ENCODE results near the gene S100Z. TPM values are rescaled to one million over a fixed set of nuclear protein-coding genes. Genes with fewer than 3 reads are reported as not detected.

Gene S100Z
- total and polyA plus RNA-seq, 10 of the 15 experiments (the other 5 are each of a cell fraction or from before 2014, with no cell fraction given), result 0.12 to 0.51 (median 0.30) TPM; not detected in 2

GRCh38 chr5:76943006-76943405 is 93.2 kb downstream of the S100Z start:
- no TSS peak for BruUV-seq (replicated peaks)
- Histone ChIP-seq H3K4me1 (ENCODE audit: control insufficient read depth, insufficient read depth, low read length) (peaks cover under 1% of the 10 kb centered on the region; the same call in 1 of the 2 replicates), H3K4me3 (no peak overlapping the region), H4K20me1 (ENCODE audit: control insufficient read depth, insufficient read depth) (no peaks in the 10 kb centered on the region), H3K9ac (ENCODE audit: control insufficient read depth, insufficient read depth, low read length) (no peak overlapping the region), H3K4me2 (ENCODE audit: control insufficient read depth, insufficient read depth) (no peak overlapping the region), H3K27ac (ENCODE audit: control insufficient read depth, insufficient read depth) (no peak overlapping the region), H3K79me2 (ENCODE audit: control insufficient read depth, insufficient read depth, low read length) (no peaks in the 10 kb centered on the region), H3K27me3 (replicated peaks in 1 of 2; ENCODE audit: control insufficient read depth in 2 of 2, insufficient read depth in 2 of 2, low read length in 1 of 2) (no peaks in the 10 kb centered on the region), H3K9me3 (replicated peaks; ENCODE audit: control insufficient read depth, insufficient read depth, low read length) (peaks cover 2% of the 10 kb centered on the region; the same call in 1 of the 3 replicates), H2AFZ (ENCODE audit: control insufficient read depth, low read depth, low read length) (no peak overlapping the region), H3K36me3 (ENCODE audit: control insufficient read depth in 2 of 2, insufficient read depth in 2 of 2, low read length in 1 of 2) (no peaks in the 10 kb centered on the region)
- POLR2A ChIA-PET, result no interaction called here
- FAIRE-seq (no peak), ATAC-seq (no peak), DNase-seq (ENCODE audit: low read depth, low spot score) (no peak)
- RAD21 ChIA-PET (ENCODE audit: unreplicated experiment), result no interaction called here
- in situ Hi-C loops (cut with MboI) (no loop called here), intact Hi-C loops (cut with micrococcal nuclease; ENCODE audit: unreplicated experiment) (no loop called here)
- TF ChIP-seq ZBED1 (IDR thresholded peaks at IDR 0.05; ENCODE audit: borderline replicate concordance) (no peak), SREBF1 (IDR thresholded peaks at IDR 0.05; ENCODE audit: low read length) (no peak), IRF5 (IDR thresholded peaks at IDR 0.05; ENCODE audit: borderline replicate concordance) (no peak), LARP7 (IDR thresholded peaks at IDR 0.05) (no peak), STAT1 (conservative IDR thresholded peaks at IDR 0.05) (no peak), SIN3A (IDR thresholded peaks at IDR 0.05; ENCODE audit: low read depth, low read length) (no peak), SMARCA5 (IDR thresholded peaks at IDR 0.05) (no peak), HDAC6 (IDR thresholded peaks at IDR 0.05; ENCODE audit: unreplicated experiment) (no peak), E2F4 (IDR thresholded peaks at IDR 0.05; ENCODE audit: low read depth, low read length) (no peak), WRNIP1 (IDR thresholded peaks at IDR 0.05; ENCODE audit: borderline replicate concordance, low read depth, low read length) (no peak), FOXK2 (IDR thresholded peaks at IDR 0.05) (no peak), YY1 (IDR thresholded peaks at IDR 0.05; ENCODE audit: low read depth, low read length) (no peak), PBX3 (IDR thresholded peaks at IDR 0.05; ENCODE audit: insufficient replicate concordance, low read depth, low read length) (no peak), ZNF592 (IDR thresholded peaks at IDR 0.05) (no peak), MYB (IDR thresholded peaks at IDR 0.05; ENCODE audit: borderline replicate concordance, low read depth, low read length) (no peak), NBN (IDR thresholded peaks at IDR 0.05) (no peak), ZSCAN29 (IDR thresholded peaks at IDR 0.05) (no peak), RB1 (IDR thresholded peaks at IDR 0.05; ENCODE audit: borderline replicate concordance) (no peak), BCL11A (IDR thresholded peaks at IDR 0.05; ENCODE audit: low read depth, low read length) (no peak)
- SMC1A ChIA-PET (ENCODE audit: uncharacterized antibody, unreplicated experiment), result interaction anchor here (0.9 kb wide), 1 partner anchor 13 kb away, joined by 3 read pairs; no protein-coding TSS in a partner anchor
- CTCF ChIA-PET, result no interaction called here
- 39% methylated on average over 3 of the region's 3 CpGs for WGBS (ENCODE audit: insufficient coverage, insufficient replicate concordance, low lambda C conversion rate, missing lambda C conversion rate)
